Fibroblast of the aortic adventitia (primary cell): ENCODE results near the gene PRRT2. TPM values are rescaled to one million over a fixed set of nuclear protein-coding genes. Genes with fewer than 3 reads are reported as not detected.
A peak's percentile ranks its signal among the peaks of the same experiment; 100 is the strongest.
"Not testable (repeated sequence)": the region's sequence is repeated elsewhere in the genome, so short reads cannot be mapped to it uniquely, and the experiment has no call there.

Experiments
- DNase-seq: peaks from one replicate; pipeline ENCODE4 v3.0.0-alpha.2; 2010; ENCODE audit warnings: low read depth
- H3K4me3 ChIP-seq: 2 replicates; pipeline ENCODE4 v1.5.1; 2011; ENCODE audit warnings: low read depth, mild to moderate bottlenecking, control low read depth, low read length, moderate library complexity
- total RNA-seq: library from RNA; depleted of rRNA; stranded (reverse); fragments of >200 nt; gene quantifications from 2 replicates; pipeline ENCODE4 v1.2.3, GENCODE V29; 2012; ENCODE audit warnings: low replicate concordance
- TF ChIP-seq, protein P1 (sequence below): IDR thresholded peaks from 2 replicates; pipeline ENCODE4 v1.5.1; 2011; ENCODE audit warnings: mild to moderate bottlenecking, low read length, control low read depth, inconsistent platforms; ENCODE audit not compliant: insufficient read depth

The PRRT2 gene
- total RNA-seq, 1 donor, result 7.7 TPM

DNA sequence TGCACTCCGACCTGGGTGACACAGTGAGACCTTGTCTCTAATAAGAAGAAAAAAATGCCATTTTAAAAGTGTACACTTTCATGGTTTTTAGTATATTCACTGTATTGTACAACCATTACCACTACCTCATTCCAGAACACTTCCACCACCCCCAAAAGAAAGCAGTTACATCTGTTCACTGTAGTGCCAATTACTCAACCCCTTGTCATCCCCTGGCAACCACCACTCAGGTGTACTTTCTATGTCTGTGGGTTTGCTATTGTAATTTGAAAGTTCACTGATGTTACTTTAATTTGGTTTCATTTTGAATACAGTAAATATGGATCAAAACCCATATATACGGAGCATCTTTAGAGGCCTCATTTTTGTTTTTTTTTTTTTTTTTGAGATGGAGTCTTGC lies 27.8 kb upstream of the PRRT2 start:
- TF ChIP-seq, protein P1, sequence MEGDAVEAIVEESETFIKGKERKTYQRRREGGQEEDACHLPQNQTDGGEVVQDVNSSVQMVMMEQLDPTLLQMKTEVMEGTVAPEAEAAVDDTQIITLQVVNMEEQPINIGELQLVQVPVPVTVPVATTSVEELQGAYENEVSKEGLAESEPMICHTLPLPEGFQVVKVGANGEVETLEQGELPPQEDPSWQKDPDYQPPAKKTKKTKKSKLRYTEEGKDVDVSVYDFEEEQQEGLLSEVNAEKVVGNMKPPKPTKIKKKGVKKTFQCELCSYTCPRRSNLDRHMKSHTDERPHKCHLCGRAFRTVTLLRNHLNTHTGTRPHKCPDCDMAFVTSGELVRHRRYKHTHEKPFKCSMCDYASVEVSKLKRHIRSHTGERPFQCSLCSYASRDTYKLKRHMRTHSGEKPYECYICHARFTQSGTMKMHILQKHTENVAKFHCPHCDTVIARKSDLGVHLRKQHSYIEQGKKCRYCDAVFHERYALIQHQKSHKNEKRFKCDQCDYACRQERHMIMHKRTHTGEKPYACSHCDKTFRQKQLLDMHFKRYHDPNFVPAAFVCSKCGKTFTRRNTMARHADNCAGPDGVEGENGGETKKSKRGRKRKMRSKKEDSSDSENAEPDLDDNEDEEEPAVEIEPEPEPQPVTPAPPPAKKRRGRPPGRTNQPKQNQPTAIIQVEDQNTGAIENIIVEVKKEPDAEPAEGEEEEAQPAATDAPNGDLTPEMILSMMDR, result no peak
- no peak overlapping the region for H3K4me3 ChIP-seq
- DNase-seq, result no peak

DNA sequence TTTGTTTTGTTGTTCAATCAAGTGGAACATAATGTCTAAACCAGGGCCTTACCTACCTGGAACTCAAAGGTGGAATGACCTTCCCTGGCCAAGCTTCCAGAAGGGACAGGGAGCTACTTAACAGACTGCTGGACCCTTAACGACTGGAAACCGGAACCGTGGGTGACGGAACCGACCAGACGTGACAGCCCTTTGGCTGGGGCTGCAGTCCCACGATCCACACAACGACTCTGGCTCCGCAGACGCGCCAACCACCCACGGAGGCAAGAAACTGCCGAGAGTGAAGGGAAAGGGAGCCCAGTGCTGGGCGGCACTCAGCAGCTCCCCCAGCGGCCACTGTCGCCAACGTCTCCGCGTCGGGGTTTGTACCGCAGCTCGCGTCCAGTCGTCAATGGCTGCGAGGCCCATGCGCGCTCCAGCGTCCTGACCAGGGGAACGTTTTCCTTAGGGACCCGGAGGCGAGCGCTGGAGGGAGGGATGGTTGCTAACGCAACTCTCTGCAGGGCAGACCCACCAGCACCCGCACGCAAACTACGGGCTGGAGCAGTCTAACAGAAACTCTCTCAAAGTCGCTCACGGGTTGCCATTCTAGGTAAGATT lies 27.0 kb upstream of the PRRT2 start:
- peak; percentile 55 for DNase-seq
- H3K4me3 ChIP-seq, result peak overlapping the region; percentile 40
- TF ChIP-seq, protein P1, result peak; percentile 80

DNA sequence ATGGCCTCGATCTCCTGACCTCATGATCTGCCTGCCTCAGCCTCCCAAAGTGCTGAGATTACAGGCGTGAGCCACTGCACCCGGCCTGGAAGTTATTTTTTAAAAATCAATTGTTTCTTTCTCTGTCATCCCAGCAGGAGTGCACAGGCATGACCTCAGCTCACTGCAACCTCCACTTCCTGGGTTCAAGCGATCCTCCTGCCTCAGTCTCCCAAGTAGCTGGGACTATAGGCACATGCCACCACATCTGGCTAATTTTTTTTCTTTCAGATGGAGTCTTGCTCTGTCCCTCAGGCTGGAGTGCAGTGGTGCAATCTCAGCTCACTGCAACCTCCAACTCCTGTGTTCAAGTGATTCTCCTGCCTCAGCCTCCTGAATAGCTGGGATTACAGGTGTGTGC lies 24.8 kb upstream of the PRRT2 start:
- not testable (repeated sequence) for H3K4me3 ChIP-seq, DNase-seq

DNA sequence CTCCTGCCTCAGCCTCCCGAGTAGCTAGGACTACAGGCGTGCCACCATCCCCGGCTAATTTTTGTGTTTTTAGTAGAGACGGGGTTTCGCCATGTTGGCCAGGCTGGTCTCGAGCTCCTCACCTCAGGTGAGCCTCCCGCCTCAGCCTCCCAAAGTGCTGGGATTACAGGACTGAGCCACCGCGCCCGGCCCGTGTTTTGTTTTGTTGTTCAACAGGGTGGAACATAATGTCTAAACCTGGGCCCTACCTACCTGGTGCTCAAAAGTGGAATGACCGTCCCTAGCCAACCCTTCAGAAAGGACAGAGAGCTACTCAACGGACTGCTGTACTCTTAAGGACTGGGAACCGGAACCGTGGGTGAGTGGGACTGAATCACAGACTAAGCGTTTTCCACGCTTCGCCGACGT lies 22.2 kb upstream of the PRRT2 start:
- DNase-seq, result no peak

DNA sequence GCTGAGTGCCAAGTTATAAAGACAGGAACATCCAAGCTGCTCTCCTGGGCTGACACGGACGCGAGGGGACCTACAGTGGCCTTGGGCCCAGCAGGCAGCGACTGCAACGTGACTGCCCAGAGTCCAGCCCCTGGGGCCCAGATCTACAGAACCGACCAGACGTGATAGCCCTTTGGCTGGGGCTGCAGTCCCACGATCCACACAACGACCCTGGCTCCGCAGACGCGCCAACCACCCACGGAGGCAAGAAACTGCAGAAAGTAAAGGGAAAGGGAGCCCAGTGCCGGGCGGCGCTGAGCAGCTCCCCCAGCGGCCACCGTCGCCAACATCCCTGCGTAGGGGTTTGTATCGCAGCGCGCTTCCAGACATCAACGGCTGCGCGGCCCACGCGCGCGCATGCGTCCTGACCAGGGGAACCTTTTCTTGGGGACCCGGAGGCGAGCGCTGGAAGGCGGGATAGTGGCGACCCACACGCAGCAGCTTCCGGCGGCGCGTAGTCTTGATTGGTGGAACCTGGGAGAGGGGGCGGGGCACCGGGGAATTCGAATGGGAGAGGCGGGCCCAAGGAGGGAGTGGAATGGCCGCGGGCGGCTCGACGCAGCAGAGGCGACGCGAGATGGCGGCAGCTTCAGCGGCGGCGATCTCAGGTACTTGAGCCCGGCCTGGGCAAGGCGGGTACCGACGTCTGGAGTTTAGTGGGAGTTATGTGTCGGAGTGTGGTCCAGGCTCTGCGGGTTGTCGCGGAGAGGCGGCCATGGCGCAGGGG lies 21.6 kb upstream of the PRRT2 start, which contains the start of gene KIF22:
KIF22 (plus strand) TSS at position 569 of the 766 bp plus-strand sequence; CDS start at position 578, 9 bp downstream.
- TF ChIP-seq, protein P1, result peak; percentile 76
- DNase-seq, result peak; percentile 99
- peak within 1 kb of the TSS; percentile 92 for H3K4me3 ChIP-seq

More for the DNA sequence above, 22.2 kb upstream of the PRRT2 start:
- TF ChIP-seq, protein P1, result no peak
- H3K4me3 ChIP-seq, result peak overlapping the region; percentile 74

DNA sequence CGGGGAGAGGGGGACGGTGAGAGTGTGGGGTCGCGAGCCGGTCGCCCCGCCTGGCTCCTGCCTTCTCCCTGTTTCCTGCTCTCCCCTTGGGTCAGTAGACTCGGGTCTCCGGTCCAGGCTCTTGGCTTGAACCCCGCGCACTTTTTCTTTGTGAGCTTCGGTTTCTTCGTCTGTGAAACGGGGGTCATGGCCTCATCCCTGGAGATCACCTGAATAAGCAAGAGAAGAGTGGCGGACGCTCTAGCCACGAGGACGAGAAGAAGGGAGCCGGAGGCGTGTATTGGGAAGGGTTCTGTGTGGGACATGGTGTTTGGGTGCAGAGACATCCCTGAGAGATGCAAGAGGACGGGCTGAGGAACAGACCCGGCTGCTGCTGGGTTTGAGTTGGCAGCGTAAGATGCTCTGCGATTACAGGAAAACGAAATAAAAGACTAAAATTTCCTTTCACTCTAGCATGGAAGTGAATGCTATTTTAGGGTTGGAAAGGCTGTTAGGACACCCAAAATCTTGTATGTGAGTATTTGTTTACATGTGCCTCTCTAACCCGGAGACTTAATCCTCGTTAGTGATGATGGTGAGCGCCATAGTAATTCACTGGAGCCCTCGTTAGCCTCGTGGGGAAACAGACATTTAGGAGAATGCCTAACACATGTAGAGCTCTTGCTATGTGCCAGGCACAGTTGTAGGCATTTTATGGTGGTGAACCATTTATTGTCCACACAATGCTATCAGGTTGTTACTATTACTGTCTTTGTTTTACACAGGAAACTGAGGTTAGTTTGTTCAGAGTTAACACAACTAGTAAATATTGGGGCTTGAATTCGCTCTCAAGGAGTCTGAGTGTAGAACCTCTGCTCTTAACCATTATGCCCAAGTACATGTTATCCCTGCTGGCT lies 20.8 kb upstream of the PRRT2 start:
- no peak for DNase-seq
- TF ChIP-seq, protein P1, result no peak
- peak overlapping the region; percentile 92 for H3K4me3 ChIP-seq
